H1 (cell line): ENCODE measurements around the gene CHD1. TPM values are rescaled to one million over a fixed set of nuclear protein-coding genes. Genes with fewer than 3 reads are reported as not detected.

Experiments used
- CTCF ChIA-PET: fragments of 300-600 bp; sonication (Branson Sonifier 250); formaldehyde crosslinking; loops from one replicate; lab custom pipeline; 2021; ENCODE audit not compliant: partially characterized antibody; lab: Charles Lee
- POLR2A ChIA-PET: fragments of 300-600 bp; sonication (Branson Sonifier 250); formaldehyde crosslinking; loops from one replicate; lab custom pipeline; 2021; ENCODE audit warnings: inconsistent platforms; ENCODE audit not compliant: partially characterized antibody; lab: Charles Lee
- DNase-seq, 2 experiments: peaks; one replicate each; pipeline versions ENCODE4 v3.0.0 to v3.0.0-alpha.2; 2010 to 2022; ENCODE audit warnings: low spot score in 2 of 2, low read depth in 1 of 2, mixed read lengths in 1 of 2
- FAIRE-seq: peaks from 2 replicates; lab custom pipeline; 2011; peaks lifted over from hg19 to GRCh38; lab: Jason Lieb, UNC
- H2AFZ ChIP-seq: 2 replicates; pipeline ENCODE4 v1.8.1; 2012; ENCODE audit warnings: low read length, inconsistent platforms
- H2AK5ac ChIP-seq: 2 replicates; pipeline ENCODE4 v1.6.1; 2013; ENCODE audit warnings: low read depth, low read length
- H2BK120ac ChIP-seq: replicated peaks from 2 replicates; pipeline ENCODE3; 2013; ENCODE audit warnings: low read depth, low read length, inconsistent platforms
- H2BK12ac ChIP-seq: 2 replicates; pipeline ENCODE4 v1.6.1; 2013; ENCODE audit warnings: low read depth, low read length
- H2BK15ac ChIP-seq: 2 replicates; pipeline ENCODE4 v1.6.1; 2013; ENCODE audit warnings: low read length
- H2BK20ac ChIP-seq: 2 replicates; pipeline ENCODE4 v1.6.1; 2013; ENCODE audit warnings: low read length
- H2BK5ac ChIP-seq: 2 replicates; pipeline ENCODE4 v1.6.1; 2013; ENCODE audit warnings: low read depth, low read length
- H3K14ac ChIP-seq: 2 replicates; pipeline ENCODE4 v1.6.1; 2013; ENCODE audit warnings: inconsistent platforms; ENCODE audit not compliant: insufficient read length
- H3K18ac ChIP-seq: 2 replicates; pipeline ENCODE4 v1.6.1; 2013; ENCODE audit warnings: low read length; ENCODE audit errors: extremely low read depth
- H3K23ac ChIP-seq: 2 replicates; pipeline ENCODE4 v1.6.1; 2013; ENCODE audit warnings: inconsistent platforms; ENCODE audit not compliant: insufficient read length
- H3K23me2 ChIP-seq: 2 replicates; pipeline ENCODE4 v1.6.1; 2013; ENCODE audit warnings: low read depth, low read length
- H3K27ac ChIP-seq: 2 replicates; pipeline ENCODE4 v1.6.1; 2011; ENCODE audit warnings: low read depth, low read length, inconsistent platforms
- H3K27me3 ChIP-seq, 4 experiments: replicated peaks in 1 of 4; 1 replicate in 1 of 4; 2 replicates in 3 of 4; pipeline versions ENCODE4 v1.6.1 to v1.8.1; 2011 to 2013; ENCODE audit warnings: low read length in 3 of 4, mild to moderate bottlenecking in 3 of 4, inconsistent platforms in 2 of 4, mixed read lengths in 2 of 4, moderate library complexity in 1 of 4; ENCODE audit not compliant: control insufficient read depth in 3 of 4, insufficient read depth in 3 of 4; ENCODE audit errors: extremely low read depth in 1 of 4
- H3K36me3 ChIP-seq, 4 experiments: 2 replicates each; pipeline versions ENCODE4 v1.6.1 to v1.8.1; 2011 to 2013; ENCODE audit warnings: mild to moderate bottlenecking in 4 of 4, low read length in 3 of 4, moderate library complexity in 2 of 4, control low read depth in 1 of 4, inconsistent platforms in 1 of 4; ENCODE audit not compliant: insufficient read depth in 4 of 4, control insufficient read depth in 2 of 4
- H3K4ac ChIP-seq: replicated peaks from 2 replicates; pipeline ENCODE3; 2013; ENCODE audit warnings: low read length, low read depth, mixed read lengths, inconsistent platforms; ENCODE audit not compliant: insufficient read length
- H3K4me1 ChIP-seq, 4 experiments: replicated peaks in 1 of 4; 1 replicate in 1 of 4; 2 replicates in 3 of 4; pipeline versions ENCODE4 v1.6.1 to v1.8.1; 2011 to 2013; ENCODE audit warnings: low read length in 3 of 4, inconsistent platforms in 2 of 4, mixed read lengths in 1 of 4; ENCODE audit not compliant: insufficient read depth in 4 of 4, control insufficient read depth in 3 of 4
- H3K4me2 ChIP-seq, 2 experiments: 2 replicates each; pipeline versions ENCODE4 v1.6.1 to v1.8.1; 2011 to 2013; ENCODE audit warnings: low read depth in 2 of 2, low read length in 2 of 2, control low read depth in 1 of 2, inconsistent platforms in 1 of 2, mild to moderate bottlenecking in 1 of 2; ENCODE audit not compliant: insufficient read depth in 1 of 2
- H3K4me3 ChIP-seq, 4 experiments: fragments of 200-600, 300-600 bp in 1 of 4; sonication (generic), shearing (Covaris generic), sonication (Bioruptor Twin) in 1 of 4; 2 replicates each; pipeline versions ENCODE4 v1.5.1 to v1.8.1; 2011 to 2016; ENCODE audit warnings: low read length in 4 of 4, low read depth in 3 of 4, control low read depth in 2 of 4, inconsistent platforms in 2 of 4, mild to moderate bottlenecking in 2 of 4, mixed read lengths in 1 of 4, moderate library complexity in 1 of 4; ENCODE audit not compliant: insufficient read depth in 2 of 4; ENCODE audit errors: extremely low read depth in 1 of 4
- H3K56ac ChIP-seq: replicated peaks from 2 replicates; pipeline ENCODE3; 2013; ENCODE audit warnings: low read depth, mild to moderate bottlenecking, mixed read lengths, low read length, inconsistent platforms; ENCODE audit not compliant: insufficient read length
- H3K79me1 ChIP-seq: 2 replicates; pipeline ENCODE4 v1.6.1; 2013; ENCODE audit warnings: low read depth, low read length, control low read depth
- H3K79me2 ChIP-seq, 2 experiments: 2 replicates each; pipeline versions ENCODE4 v1.6.1 to v1.8.1; 2012 to 2013; ENCODE audit warnings: low read length in 2 of 2, mild to moderate bottlenecking in 2 of 2, inconsistent platforms in 1 of 2; ENCODE audit not compliant: insufficient read depth in 2 of 2, control insufficient read depth in 1 of 2
- H3K9ac ChIP-seq, 4 experiments: replicated peaks in 1 of 4; 1 replicate in 1 of 4; 2 replicates in 3 of 4; pipeline versions ENCODE4 v1.6.1 to v1.8.1; 2011 to 2013; ENCODE audit warnings: low read depth in 3 of 4, low read length in 3 of 4, control low read depth in 2 of 4, mild to moderate bottlenecking in 2 of 4, moderate library complexity in 2 of 4, inconsistent platforms in 1 of 4; ENCODE audit errors: extremely low read depth in 1 of 4
- H3K9me3 ChIP-seq, 2 experiments: 2 replicates each; pipeline versions ENCODE4 v1.6.1 to v1.8.1; 2012 to 2013; ENCODE audit warnings: mild to moderate bottlenecking in 2 of 2, moderate library complexity in 2 of 2, control low read depth in 1 of 2, inconsistent platforms in 1 of 2, low read depth in 1 of 2, low read length in 1 of 2, mixed read lengths in 1 of 2; ENCODE audit not compliant: insufficient read depth in 2 of 2
- H4K20me1 ChIP-seq, 2 experiments: replicated peaks in 1 of 2; 2 replicates each; pipeline versions ENCODE3 to v1.8.1; 2011 to 2013; ENCODE audit warnings: inconsistent platforms in 2 of 2, low read length in 2 of 2, mild to moderate bottlenecking in 1 of 2; ENCODE audit not compliant: insufficient read depth in 2 of 2, control insufficient read depth in 1 of 2
- H4K5ac ChIP-seq: 2 replicates; pipeline ENCODE4 v1.6.1; 2013; ENCODE audit warnings: low read length, low read depth, mixed read lengths, inconsistent platforms; ENCODE audit not compliant: insufficient read length
- H4K8ac ChIP-seq: 2 replicates; pipeline ENCODE4 v1.8.0; 2013; ENCODE audit warnings: mild to moderate bottlenecking, moderate library complexity, low read length, inconsistent platforms; ENCODE audit not compliant: insufficient read depth; ENCODE audit errors: extremely low read depth
- H4K91ac ChIP-seq: replicated peaks from 2 replicates; pipeline ENCODE3; 2013; ENCODE audit warnings: low read length, mixed read lengths, inconsistent platforms; ENCODE audit not compliant: insufficient read length
- CBX5 ChIP-seq: fragments of 300-800, 300-1000 bp; sonication (generic); IDR thresholded peaks from 2 replicates; pipeline ENCODE4 v1.7.1; 2016; ENCODE audit warnings: antibody characterized with exemption, low read length, low read depth
- CEBPB ChIP-seq: IDR thresholded peaks from 2 replicates; pipeline ENCODE4 v1.6.1; 2012; ENCODE audit warnings: low read depth, low read length
- CHD1 ChIP-seq: IDR thresholded peaks from 2 replicates; pipeline ENCODE4 v1.6.1; 2012; ENCODE audit warnings: low read depth, low read length, improper control_type of control experiment
- CREB1 ChIP-seq: IDR thresholded peaks from 2 replicates; pipeline ENCODE4 v1.6.1; 2012; ENCODE audit warnings: inconsistent platforms
- EZH2 ChIP-seq: fragments of 200-600 bp; sonication (generic); IDR thresholded peaks from 2 replicates; pipeline ENCODE4 v1.7.1; 2012; ENCODE audit warnings: low read depth, mild to moderate bottlenecking, moderate library complexity, low read length, inconsistent platforms; ENCODE audit not compliant: severe bottlenecking
- GTF2F1 ChIP-seq: IDR thresholded peaks from 2 replicates; pipeline ENCODE4 v1.6.1; 2012; ENCODE audit warnings: low read depth, low read length, improper control_type of control experiment, borderline replicate concordance
- JUND ChIP-seq: IDR thresholded peaks from 2 replicates; pipeline ENCODE4 v1.6.1; 2011; ENCODE audit warnings: mild to moderate bottlenecking, improper control_type of control experiment, low read length
- NANOG ChIP-seq: IDR thresholded peaks from 2 replicates; pipeline ENCODE4 v1.6.1; 2011; ENCODE audit warnings: low read length, low read depth, mild to moderate bottlenecking, inconsistent platforms; ENCODE audit not compliant: insufficient read depth, poor library complexity, severe bottlenecking
- PHF8 ChIP-seq: fragments of 200-600 bp; sonication (generic); conservative IDR thresholded peaks from 2 replicates; pipeline ENCODE4 v1.7.1; 2012; ENCODE audit warnings: low read depth, mild to moderate bottlenecking, inconsistent platforms, low read length, moderate library complexity
- RAD21 ChIP-seq, 2 experiments: IDR thresholded peaks in 1 of 2; conservative IDR thresholded peaks in 1 of 2; 2 replicates each; pipeline ENCODE4 v1.6.1; 2011; ENCODE audit warnings: low read depth in 2 of 2, low read length in 2 of 2, improper control_type of control experiment in 1 of 2, inconsistent platforms in 1 of 2, mild to moderate bottlenecking in 1 of 2, moderate library complexity in 1 of 2
- RBBP5 ChIP-seq: IDR thresholded peaks from 2 replicates; pipeline ENCODE4 v1.7.1; 2012; ENCODE audit warnings: low read depth, mild to moderate bottlenecking, inconsistent platforms, low read length, moderate library complexity, borderline replicate concordance
- RXRA ChIP-seq: IDR thresholded peaks from 2 replicates; pipeline ENCODE4 v1.6.1; 2011; ENCODE audit warnings: low read depth, mild to moderate bottlenecking, low read length, moderate library complexity; ENCODE audit not compliant: insufficient read depth
- SIN3A ChIP-seq, 2 experiments: IDR thresholded peaks in 1 of 2; conservative IDR thresholded peaks in 1 of 2; 2 replicates each; pipeline ENCODE4 v1.6.1; 2011 to 2012; ENCODE audit warnings: low read length in 2 of 2, improper control_type of control experiment in 1 of 2, low read depth in 1 of 2, mild to moderate bottlenecking in 1 of 2
- SP4 ChIP-seq: IDR thresholded peaks from 2 replicates; pipeline ENCODE4 v1.6.1; 2012; ENCODE audit warnings: low read length, inconsistent platforms
- WGBS, 2 experiments: shearing (Covaris generic) in 1 of 2; methylation state at CpG; one replicate each; pipeline versions ENCODE4 v1.1.6 to v1.1.7; 2013 to 2015; ENCODE audit warnings: low lambda C conversion rate in 2 of 2, mixed read lengths in 2 of 2, inconsistent platforms in 1 of 2, low coverage in 1 of 2, missing lambda C conversion rate in 1 of 2; ENCODE audit not compliant: insufficient replicate concordance in 2 of 2, insufficient coverage in 1 of 2, insufficient read length in 1 of 2; ENCODE audit errors: extremely low coverage in 1 of 2, missing lambda C conversion rate in 1 of 2; 5-methylcytosine and 5-hydroxymethylcytosine counted together
- polyA plus RNA-seq, 7 experiments: library from polyadenylated mRNA; depleted of rRNA in 3 of 7; stranded (reverse) in 5 of 7; unstranded in 2 of 7; fragments of >200 nt in 5 of 7; fragments of 200-250 nt in 2 of 7; gene quantifications; 1 replicate in 5 of 7; 2 replicates in 1 of 7; 4 replicates in 1 of 7; pipeline versions ENCODE4 v1.2.1 to v1.2.3, GENCODE V29; 2011 to 2013; ENCODE audit warnings: missing spikeins in 2 of 7, mixed read lengths in 2 of 7
- total RNA-seq: library from RNA; stranded (reverse); fragmentation: NEBNext Ultra II Directional; extraction: Animal tissue kit (Norgen Biotek cat#: 25700); gene quantifications from 2 replicates; pipeline ENCODE4 v1.2.1, GENCODE V29; 2021

Gene CHD1
- total and polyA plus RNA-seq, 2 of the 8 experiments (the other 6 are each of a cell fraction or from before 2014, with no cell fraction given), result 15.6 to 53.0 TPM

DNA sequence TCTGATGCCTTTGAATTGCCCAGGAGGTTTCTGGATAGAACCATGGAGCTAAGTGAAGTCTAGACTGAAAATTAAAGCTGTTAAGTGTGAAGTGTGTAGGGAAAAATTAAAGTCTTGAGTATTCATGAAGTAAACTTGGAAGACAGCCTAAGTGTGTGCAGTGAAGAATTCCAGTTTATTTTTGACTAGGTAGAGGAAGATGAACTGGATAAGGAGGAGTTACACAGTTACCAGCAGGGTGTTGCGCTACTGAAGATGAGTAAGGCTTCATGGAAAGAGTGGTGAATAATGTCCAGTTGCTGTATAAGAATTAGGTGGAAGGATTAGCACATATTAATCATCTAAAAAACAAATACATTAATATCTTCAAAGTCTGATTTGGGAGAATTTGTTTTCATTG, 5.7 kb upstream of the CHD1 start:
- H2AK5ac ChIP-seq, result no peak overlapping the region
- no peak overlapping the region for H2BK120ac ChIP-seq
- no peaks in the 10 kb centered on the region for H4K20me1 ChIP-seq
- POLR2A ChIA-PET, result no interaction called here
- H2BK15ac ChIP-seq, result no peak overlapping the region
- no peak overlapping the region for H3K18ac ChIP-seq
- no peak overlapping the region for H3K4me3 ChIP-seq
- H3K56ac ChIP-seq, result no peak overlapping the region
- H3K4me1 ChIP-seq, result peaks cover 0 to 15% (median 4%) of the 10 kb centered on the region in 4 experiments; a peak in 2 of 7 replicates
- no peak overlapping the region for H2BK5ac ChIP-seq
- H3K14ac ChIP-seq, result no peak overlapping the region
- no peaks in the 10 kb centered on the region for H3K27me3 ChIP-seq
- H3K79me1 ChIP-seq, result no peaks in the 10 kb centered on the region
- CTCF ChIA-PET, result interaction anchor here (1.0 to 1.5 kb wide), 2 partner anchors 26 to 94 kb away, joined by 3 to 4 read pairs; no protein-coding TSS in a partner anchor
- FAIRE-seq (no peak), DNase-seq (no peak)
- H3K9me3 ChIP-seq, result no peaks in the 10 kb centered on the region
- H2BK20ac ChIP-seq, result no peak overlapping the region
- no peak overlapping the region for H4K8ac ChIP-seq
- H3K4me2 ChIP-seq, result no peak overlapping the region
- no peak overlapping the region for H4K5ac ChIP-seq
- H3K36me3 ChIP-seq, result no peaks in the 10 kb centered on the region
- no peak overlapping the region for H3K23ac ChIP-seq
- no peak overlapping the region for H2AFZ ChIP-seq
- H3K9ac ChIP-seq, result no peak overlapping the region
- H3K79me2 ChIP-seq, result peaks cover 0 to 13% of the 10 kb centered on the region in 2 experiments; a peak in 2 of 4 replicates
- H3K4ac ChIP-seq, result no peak overlapping the region
- H3K23me2 ChIP-seq, result peaks cover 1% of the 10 kb centered on the region; the same call in 1 of the 2 replicates
- no peak overlapping the region for H4K91ac ChIP-seq
- H2BK12ac ChIP-seq, result no peak overlapping the region
- H3K27ac ChIP-seq, result no peak overlapping the region
- WGBS, 2 experiments, result 85% methylated on average over 1 of the region's 1 CpG; no CpG with 5 or more reads in 1 of the 2 experiments
- TF ChIP-seq SP4 (no peak), CBX5 (no peak), RBBP5 (no peak), GTF2F1 (no peak), CHD1 (no peak), EZH2 (no peak), RAD21 (IDR thresholded peaks at IDR 0.05 in 1 of 2, conservative IDR thresholded peaks at IDR 0.05 in 1 of 2; ENCODE audit: low read depth in 2 of 2, low read length in 2 of 2) (no peak), RXRA (no peak), PHF8 (no peak), SIN3A (conservative IDR thresholded peaks at IDR 0.05 in 1 of 2, IDR thresholded peaks at IDR 0.05 in 1 of 2; ENCODE audit: low read depth in 1 of 2, low read length in 2 of 2) (no peak), JUND (no peak), CREB1 (no peak), NANOG (no peak), CEBPB (no peak)
